ENCODE results near the gene TRAT1.

DNA sequence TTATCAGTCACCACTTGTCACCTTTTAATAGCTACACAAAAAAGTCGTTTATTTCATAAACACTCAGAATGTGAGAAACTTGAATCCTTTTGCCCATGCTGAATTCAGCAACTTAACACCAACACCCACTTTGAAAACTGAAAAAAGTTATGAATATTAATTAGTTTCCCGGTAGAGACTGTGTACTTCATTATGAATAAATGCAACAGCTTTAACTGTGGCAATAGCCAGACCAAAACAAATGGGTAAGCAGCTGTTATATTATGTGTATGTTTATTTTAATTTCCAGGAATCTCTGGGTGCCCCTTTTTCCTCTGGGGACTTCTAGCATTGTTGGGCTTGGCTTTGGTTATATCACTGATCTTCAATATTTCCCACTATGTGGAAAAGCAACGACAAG is 7.8 kb downstream of the TRAT1 start:
- no peak for TF ChIP-seq POLR2A (IDR thresholded peaks at IDR 0.05)
- TF ChIP-seq, protein P1, sequence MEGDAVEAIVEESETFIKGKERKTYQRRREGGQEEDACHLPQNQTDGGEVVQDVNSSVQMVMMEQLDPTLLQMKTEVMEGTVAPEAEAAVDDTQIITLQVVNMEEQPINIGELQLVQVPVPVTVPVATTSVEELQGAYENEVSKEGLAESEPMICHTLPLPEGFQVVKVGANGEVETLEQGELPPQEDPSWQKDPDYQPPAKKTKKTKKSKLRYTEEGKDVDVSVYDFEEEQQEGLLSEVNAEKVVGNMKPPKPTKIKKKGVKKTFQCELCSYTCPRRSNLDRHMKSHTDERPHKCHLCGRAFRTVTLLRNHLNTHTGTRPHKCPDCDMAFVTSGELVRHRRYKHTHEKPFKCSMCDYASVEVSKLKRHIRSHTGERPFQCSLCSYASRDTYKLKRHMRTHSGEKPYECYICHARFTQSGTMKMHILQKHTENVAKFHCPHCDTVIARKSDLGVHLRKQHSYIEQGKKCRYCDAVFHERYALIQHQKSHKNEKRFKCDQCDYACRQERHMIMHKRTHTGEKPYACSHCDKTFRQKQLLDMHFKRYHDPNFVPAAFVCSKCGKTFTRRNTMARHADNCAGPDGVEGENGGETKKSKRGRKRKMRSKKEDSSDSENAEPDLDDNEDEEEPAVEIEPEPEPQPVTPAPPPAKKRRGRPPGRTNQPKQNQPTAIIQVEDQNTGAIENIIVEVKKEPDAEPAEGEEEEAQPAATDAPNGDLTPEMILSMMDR (IDR thresholded peaks at IDR 0.05), result no peak

Data from Peyer's patch (tissue), 4 donors.